Activated CD4-positive, CD25-positive, alpha-beta regulatory T cell treated with anti-CD3 and anti-CD28 coated beads, Interleukin-2, amount 50 U/mL, for 16 hours (primary cell): ENCODE results near the gene SLC2A6.

Experiments used
- DNase-seq: peaks from one replicate; pipeline ENCODE4 v3.0.0-alpha.2; 2020; ENCODE audit warnings: low read depth, low spot score

SLC2A6 gene, protein sequence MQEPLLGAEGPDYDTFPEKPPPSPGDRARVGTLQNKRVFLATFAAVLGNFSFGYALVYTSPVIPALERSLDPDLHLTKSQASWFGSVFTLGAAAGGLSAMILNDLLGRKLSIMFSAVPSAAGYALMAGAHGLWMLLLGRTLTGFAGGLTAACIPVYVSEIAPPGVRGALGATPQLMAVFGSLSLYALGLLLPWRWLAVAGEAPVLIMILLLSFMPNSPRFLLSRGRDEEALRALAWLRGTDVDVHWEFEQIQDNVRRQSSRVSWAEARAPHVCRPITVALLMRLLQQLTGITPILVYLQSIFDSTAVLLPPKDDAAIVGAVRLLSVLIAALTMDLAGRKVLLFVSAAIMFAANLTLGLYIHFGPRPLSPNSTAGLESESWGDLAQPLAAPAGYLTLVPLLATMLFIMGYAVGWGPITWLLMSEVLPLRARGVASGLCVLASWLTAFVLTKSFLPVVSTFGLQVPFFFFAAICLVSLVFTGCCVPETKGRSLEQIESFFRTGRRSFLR

DNA sequence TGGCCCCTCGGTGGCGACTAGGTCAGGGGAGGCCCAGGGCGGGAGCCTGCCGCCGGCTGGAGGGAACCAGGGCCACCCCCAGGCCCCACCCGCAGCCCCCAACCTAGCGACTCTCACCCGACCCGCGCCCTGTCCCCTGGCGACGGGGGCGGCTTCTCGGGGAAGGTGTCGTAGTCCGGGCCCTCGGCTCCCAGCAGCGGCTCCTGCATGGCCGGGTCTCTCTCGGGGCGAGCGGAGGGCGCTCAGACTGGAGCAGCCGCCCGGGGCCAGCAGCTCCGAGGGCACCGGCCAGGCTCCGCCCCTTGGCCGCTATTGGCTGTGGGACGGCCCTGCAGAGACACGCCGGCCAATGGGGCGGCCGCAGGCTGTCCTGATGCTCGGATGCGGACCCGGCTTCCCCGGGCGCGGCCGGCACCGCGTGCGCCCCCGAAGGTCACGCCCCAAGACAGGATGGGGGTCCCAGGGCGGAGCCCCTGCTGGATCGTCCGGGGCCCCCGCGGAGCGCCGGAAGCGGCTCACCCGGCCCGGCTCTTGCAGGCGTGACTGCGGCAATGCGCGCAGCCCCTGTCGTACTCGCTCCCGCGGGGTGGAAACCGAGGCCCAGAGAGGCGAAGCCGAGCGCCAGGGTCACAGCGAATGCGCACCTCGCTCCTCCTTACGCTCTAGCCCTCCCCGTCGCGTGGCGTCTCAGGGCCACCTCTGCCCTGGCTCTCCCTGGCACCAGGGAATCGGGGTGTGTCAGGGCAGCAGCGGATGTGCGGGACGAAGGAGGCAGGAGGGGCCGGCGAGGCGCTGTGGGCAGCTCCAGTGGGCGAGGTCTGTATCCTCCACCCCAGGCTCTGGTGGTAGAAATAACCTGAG, at the start of gene SLC2A6:
TSS of gene SLC2A6 (minus strand) at position 249 of the 861 bp plus-strand sequence. CDS start at position 209, 40 bp downstream.
- DNase-seq = peak; percentile 63

DNA sequence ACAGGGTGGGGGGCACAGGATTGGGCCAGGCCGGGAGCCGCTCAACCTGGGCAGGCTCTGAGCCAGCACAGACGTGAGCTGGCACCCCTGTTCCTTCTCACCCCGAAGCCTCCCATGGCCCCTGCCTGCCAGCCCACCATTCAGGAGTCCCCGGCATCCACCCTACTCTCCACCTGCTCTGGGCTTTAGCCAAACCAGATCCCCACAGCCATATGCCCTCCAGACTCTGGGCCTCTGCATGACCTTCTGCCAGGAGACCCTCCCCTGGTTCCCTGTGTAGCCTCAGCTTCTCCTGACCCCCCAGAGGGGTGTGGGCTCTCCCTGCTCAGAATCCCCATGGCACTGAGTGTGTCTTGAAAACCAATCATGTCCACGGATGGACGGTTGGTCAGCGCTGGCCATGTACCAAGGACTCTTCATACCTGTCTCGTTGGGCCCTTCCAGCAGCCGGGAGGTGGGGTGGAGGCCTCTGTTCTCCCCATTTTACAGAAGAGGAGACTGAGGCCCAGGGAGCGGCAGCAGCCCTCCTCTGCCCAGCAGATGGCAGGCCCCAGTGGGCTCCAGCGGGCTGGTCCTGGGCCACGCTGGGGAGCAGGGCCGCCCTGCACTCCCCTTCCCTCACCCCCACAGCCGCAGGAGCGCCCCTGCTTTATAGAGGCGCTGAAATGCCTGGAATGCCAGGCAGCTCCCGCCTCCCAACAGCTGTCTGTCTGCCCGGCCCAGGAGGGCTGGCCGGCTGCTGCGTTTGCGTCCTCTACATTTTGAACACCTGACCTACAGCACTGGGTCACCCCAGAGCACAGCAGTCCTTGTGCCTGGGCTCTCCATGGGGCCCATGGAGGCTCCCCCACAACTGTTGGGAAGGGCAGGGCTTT, 49.3 kb upstream of the SLC2A6 start:
- no peak for DNase-seq

DNA sequence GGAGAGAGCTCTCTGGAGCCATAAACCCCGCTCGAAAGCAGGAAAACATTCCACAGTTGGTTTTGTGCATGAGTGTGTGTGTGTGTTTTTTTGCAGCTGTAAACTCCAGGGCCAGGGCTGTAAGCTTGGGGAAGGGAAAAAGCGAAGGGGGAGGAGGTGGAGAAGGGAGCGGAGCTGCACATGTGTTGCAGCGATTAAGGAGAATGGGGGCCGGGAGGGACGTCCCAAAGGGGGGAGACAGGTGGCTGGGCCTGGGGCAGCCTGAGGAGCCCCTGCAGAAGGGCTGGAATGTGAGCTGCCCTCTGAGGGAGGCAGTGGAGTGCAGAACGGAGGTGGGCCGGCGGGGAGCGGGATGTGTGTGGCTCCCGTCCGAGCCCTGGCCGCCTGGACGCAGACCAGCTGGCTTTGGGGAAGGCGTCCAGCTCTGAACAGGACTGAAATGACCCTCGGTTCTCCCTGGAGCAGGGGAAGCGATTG, 48.6 kb upstream of the SLC2A6 start:
- DNase-seq = no peak

DNA sequence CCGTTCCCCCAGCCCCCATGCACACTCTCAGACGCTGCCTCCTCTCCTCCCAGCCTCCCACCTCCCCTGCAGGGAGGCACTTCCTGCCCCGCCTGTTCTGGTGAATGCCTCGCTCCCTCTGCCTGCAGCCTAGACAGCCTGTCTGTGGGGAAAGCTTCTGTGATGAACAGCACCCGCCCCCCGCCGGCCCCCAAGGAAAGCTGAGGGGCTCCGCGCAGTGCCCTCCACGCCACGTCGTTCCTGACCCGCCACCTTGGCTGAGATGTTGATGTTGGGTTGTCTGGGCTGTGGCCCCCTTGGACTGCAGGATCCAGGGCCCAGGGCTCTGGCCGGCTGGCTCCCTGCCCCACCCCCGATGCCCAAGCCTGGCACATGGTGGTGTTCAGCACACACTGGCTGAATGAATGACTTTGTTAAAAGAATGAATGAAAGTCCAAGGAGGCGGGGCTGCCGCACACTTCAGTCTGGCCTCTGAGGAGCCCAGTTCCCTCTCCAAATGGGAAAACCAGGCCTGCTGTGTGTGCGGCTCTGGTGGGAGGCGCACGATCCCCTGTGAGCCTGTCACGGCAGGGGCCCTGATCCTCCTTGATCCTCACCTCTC, 47.9 kb upstream of the SLC2A6 start:
- DNase-seq = no peak

DNA sequence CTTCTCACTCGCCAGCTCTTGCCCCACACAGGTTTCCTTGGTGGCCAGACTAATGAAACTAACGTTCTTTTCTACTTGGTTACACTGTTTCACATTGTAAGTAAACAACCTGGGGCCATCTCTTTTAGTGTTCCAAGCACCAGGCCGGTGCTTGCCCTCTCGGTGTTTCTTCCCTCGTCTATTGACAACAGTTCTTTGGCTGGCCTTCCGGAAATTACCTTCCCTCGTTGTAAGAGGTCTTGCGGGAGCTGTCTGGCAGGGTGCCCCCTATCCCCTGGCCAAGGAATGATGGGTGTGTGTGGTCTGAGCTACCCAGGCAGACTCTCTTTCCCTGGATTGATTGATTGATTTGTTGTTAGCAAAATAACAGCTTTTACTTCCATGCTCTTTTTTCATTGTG, 46.8 kb upstream of the SLC2A6 start:
- DNase-seq = no peak

DNA sequence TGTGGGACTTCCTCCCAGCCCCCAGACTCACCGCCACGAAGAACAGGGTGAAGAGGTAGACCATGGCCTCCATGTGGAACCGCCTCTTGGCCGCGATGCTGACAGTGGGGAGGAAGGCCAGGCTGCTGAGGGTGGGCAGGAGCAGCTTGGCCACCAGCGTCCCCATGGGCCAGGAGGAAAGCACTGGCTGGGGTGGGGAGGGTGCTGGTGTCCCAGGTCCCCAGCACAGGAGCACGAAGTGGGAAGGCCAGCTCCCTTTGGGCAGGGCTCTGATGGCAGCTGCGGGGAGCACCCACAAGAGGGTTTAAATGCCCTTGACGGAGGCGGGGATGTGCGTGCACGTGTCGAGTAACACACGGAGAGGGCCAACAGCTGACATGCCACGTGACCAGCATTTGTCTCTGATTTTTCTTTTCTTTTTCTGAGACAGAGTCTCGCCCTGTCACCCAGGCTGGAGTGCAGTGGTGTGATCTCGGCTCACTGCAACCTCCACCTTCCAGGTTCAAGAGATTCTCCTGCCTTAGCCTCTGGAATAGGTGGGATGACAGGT, 45.9 kb upstream of the SLC2A6 start, which contains the start of gene MYMK:
TSS of gene MYMK (minus strand) at position 281 of the 550 bp plus-strand sequence. CDS start at position 166, 115 bp downstream.
- no peak for DNase-seq

DNA sequence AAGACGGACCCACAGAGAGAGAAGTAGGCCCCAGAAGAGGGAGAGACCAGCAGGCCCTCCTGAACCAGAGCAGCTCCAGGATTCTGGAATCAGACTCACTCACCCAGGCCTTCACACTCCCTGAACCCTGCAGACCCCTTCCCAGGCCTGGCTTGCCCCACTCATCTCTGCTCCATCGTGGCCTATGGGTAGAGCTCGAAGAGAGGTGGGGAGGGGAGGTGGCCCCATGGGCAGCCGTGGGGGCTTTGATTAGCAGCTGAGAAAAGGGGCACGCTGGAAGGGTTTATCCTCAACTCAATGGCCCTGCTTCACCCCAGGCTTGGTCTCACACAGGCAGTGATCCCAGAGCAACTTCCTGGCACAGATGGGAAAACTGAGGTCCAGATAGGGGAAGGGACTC, 45.2 kb upstream of the SLC2A6 start:
- DNase-seq = no peak

DNA sequence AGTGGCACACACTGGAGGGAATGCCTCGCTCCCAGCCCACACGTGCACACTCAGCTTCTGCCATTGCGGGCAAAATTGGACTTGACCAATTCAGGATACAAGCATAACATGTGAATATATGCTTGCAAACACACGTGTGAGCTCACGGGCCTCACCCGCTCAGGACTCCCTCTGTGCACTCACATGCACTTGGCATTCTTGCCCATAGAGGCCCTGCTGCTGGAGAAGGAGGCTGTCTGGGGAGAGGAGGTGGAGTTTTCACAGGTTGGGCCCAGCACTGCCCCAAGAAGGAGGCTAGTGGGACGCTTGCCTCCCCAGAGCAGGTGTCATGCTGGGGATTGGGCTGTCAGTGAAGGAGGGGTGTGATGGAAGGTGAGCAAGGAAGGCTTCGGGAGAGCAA, 44.2 kb upstream of the SLC2A6 start:
- no peak for DNase-seq

DNA sequence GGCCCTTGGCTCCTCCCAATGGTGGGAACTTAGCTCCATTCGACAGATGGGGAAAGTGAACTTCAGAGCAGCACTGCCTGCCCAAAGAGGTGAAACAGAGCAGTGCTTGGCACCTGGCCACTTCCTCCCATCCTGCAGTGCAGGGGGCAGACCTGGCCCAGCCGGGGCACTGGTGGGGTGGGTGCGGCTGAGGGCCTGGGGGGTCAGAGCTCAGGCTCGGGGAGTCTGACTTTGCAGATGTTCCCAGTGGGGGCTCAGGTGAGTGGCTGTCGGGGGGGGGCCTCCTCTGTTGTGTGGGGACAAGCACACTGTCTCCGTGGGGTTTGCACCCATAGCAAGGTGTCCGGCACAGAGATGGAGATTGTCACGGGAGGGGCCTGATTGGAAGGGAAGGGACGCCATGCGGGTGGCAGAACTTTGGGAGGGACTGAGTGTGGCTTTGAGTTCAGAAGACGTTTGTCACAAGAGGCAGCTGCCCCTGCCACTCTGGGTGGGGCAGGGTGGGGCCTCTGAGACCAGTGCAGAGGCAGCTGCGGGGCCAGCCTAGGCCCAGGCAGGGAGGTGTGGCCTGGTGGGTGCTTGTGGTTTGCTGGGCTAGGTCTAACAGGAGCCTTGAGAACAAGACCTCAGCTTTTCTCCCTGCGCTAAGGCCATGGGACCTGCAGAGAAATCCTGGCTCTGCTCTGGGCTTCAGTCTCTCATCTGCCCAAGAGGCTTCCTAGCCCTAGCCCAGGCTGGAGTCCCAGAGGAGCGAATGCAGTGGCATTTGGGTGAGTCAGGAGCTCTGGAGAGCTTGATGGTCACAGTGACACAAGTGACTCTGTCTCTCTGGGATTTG, 43.4 kb upstream of the SLC2A6 start:
- DNase-seq = no peak

DNA sequence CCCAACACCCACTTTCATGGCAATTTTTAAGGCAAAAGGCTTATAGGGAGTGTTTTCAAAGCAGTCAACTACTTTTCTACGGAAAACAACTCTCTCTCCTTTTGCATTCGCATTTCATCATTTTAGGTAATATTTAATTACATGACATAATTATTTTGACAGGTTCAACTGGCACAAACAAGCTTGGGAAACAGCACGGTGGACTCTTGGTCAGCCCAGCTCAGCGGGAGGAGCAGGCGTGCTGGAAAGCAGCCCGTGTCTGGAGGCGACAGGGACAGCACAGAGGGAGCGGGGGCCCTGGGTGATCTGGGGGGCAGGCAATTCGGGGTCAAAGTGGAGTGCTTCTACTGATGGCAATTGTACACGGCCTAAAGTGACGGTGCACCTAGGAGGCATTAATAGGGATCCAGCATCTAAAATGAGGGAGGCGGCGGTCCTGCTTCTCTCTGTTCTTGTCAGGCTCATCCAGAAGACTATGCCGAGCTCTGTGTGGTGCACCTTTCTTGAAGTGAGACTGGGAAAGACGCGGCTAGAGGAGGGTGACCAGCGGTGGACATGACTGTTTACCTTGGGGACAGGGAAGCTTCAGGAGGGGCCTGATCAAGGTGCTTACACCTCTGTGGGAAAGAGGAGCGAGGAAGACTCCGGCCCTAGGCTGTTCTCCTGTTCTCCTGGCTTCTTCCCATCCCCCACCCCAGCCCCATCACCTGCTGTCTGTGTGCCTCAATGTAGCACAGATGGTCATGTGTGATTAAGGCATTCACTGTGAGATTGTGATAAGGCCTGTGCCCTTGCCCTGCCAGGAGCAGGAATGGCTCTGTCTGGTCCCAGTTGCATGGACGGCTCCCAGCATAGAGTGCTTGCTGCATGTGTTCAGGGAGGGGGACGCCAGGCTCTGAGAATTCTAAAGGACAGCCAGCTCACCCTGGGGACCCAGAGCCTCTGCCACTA, 42.5 kb upstream of the SLC2A6 start:
- DNase-seq = no peak

DNA sequence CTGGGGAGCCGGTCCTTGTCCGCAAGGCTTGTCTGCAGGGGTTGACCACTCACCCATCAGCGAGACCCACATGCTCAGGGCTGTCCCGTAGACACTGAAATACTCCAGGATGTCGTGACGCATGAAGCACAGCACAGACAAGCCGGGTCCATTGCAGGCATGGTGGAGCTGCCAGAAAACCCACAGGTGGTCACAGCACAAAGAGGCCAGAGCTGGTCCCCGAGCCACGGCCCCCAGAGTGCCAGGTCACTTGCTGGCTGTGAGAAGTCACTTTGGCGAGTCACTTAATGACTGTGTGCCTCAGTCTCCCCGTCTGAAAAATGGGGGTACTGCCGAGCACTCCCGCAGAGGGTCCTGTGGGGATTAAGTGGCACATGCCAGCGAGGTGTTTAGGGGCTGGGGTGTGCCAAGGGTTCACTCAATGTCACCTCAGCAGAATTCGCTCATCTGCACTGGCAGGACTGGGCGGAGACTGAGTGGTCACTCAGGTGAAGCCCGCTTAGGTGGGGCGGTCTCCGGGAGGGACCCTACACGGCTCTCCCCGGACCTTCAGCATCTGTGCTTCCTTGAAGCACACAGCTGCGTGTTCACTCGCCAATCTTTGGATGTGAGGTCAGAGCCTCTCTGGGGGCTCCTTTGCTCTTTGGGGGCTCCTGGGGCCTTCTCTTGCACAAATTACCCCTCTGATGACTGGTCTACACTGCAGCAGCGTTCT, 41.4 kb upstream of the SLC2A6 start:
- DNase-seq = no peak

DNA sequence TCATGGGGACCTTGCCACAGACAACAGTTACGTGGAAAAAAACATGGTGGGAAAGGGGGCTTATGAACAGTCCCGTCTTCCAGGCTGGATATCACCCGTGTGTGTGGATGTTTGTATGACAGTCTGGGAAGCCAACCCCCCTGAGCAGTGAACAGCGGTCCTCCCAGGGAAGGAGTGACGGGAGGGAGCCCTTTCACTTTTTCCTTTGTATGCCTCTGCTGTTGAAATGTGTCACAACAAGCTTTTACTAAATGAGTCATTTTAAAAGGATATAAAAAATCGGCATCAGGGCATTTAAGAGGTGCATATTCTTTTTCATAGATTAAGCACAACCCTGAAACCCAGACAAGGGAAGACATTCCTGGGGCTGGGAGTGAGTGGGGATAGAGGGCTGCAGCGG, 40.8 kb upstream of the SLC2A6 start:
- DNase-seq = no peak

DNA sequence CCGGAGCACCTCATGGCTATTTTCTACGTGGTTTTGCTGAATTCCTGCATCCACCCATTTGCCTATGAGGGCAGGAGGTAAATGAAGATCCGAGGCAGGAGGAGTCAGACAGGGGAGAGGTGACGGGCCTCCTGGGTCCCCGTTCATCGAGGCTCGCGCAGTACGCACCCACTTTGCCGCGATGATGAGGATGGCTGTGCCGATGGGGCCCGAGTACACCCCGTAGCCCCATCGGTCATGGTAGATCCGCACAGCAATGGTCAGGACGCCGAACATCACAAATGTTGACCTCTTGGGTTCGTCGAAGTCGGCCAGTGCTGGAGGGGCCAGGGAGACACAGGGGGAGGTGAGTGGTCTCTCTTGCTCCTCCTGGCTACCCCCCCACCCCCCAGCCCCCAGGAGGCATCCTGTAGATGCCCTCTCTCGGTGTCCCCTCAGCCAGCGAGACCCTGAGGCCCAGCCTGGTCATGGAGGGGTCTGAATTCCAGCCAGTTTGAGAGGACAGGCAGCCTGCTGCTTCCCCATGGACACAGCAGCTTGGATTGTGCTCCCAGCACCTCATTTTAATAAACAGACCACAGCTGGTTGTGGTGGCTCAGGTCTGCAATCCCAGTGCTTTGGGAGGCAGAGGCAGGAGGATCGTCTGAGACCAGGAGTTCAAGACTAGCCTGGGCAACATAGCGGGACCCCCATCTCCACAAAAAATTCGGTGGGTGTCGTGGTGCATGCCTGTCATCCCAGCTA, 40.0 kb upstream of the SLC2A6 start:
- DNase-seq = no peak

DNA sequence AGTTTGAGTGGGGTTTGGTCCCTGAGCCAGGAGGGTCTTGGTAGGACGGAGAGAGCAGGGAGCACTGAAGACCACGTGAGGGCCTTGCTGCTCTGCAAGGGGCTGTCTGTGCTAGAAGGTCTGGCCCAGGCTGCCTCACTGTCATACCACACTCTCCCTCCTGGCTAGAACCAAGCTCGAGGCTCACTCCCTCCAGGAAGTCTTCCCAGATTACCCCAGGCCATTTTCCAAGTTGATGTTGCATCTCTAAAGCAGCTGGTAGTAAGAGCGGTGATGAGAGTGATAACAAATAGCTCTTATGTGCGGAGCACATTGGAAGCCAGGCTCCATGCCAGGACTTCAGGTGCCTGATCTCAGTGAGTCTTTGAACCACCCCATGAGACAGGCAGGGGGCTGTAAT, 39.3 kb upstream of the SLC2A6 start:
- no peak for DNase-seq

DNA sequence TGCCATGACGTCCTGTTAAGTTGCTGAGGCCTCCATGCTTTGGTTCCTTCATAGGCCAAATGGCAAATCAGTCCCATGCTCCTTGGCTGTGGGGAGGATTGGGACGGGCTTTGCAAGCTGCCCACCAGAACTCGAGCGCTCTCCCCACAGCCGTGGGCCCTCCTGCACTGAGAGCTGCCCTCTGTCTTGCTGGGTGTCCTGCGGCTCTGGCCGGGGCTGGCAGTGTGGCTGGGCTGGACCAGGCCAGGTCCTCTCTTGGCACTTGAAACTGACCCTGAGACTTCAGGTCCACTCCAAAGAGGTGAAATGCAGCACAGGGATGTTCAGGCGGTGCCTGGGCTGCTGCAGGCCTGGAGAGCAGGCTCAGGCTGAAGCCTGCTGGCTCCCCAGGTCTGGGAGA, 38.8 kb upstream of the SLC2A6 start:
- no peak for DNase-seq

DNA sequence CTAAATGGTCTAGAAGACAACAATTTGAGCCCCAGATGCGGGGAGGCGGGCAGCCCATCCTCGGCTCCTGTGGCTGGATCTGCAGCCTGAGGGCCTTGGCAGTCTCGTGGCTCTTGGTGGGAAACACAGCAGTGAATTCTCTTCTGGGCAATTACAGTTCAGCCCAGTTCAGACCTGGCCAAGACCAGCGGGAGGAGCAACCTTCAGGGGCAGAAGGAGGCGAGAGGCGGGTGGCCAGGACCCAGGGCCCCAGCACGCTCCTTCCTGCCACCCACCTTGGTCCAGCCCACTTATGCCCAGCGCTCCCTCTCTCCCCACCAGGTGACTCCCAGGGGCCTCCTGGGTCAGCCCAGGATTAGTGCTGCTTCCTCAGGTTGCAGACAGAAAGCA, 38.1 kb upstream of the SLC2A6 start:
- DNase-seq = no peak

DNA sequence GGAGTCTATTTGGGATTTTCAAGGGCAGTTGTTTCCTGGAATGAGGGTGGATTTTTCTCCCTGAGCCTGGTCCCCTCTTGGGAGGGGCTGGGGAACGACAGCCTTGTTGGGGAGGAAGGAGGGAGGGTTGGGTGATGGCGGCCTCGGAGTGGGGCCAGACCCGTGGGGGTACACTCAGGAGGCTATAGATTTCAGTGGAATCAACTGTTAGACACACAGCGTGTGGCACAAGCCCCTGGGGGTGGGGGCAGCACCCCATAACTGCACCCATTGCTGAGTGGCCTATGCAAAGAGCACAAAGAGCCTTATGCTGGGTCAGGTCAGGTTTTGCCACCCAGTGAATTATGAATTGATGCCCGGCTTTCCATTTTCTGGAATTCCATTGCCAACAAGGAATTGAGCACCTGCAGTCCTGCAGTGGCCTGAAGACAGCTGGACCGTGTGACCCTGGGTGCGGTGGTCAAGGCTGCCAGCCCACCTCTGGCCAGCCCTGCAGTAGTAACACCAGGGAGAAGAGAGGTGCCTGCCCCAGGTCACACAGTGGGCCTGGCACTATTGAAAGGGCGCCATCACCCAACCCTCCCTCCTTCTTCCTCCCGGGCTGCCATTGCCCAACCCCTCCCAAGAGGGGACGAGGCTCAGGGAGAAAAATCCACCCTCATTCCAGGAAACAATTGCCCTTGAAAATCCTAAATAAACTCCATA, 37.5 kb upstream of the SLC2A6 start:
- no peak for DNase-seq
